ENCODE results near the gene ADPRHL1. TPM values are rescaled to one million over a fixed set of nuclear protein-coding genes. Genes with fewer than 3 reads are reported as not detected.

ADPRHL1 gene
- total and polyA plus RNA-seq, 12 donors = 163 to 939 (median 656) TPM

DNA sequence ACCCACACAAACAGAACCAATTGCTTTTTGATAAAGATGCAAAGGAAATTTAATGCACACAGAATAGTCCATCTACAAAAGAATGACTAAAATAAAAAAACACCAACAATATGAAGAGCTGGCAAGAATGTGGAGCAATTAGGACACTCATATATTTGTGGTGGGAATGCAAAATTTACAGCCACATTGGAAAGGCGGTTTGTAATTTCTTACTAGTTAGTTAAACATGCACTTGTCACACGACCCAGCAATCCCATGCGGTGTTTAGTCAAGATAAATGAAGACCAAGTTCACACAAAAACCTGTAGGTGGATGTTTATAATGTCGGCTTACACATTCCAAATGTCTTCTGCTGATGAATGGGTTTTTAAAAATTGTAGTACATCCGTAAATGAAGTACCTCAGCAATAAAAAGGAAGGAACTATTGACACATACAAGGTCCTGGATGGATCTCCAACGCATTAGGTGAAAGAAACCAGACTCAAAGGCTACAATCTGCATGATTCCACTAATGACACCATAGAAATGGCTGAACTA is 94.6 kb downstream of the ADPRHL1 start:
- H3K9me3 ChIP-seq = no peaks in the 10 kb centered on the region
- intact Hi-C loops (cut with DNase I) = no loop called here
- H3K4me1 ChIP-seq = peaks cover 0 to 9% (median 5%) of the 10 kb centered on the region in 9 donors
- WGBS, 2 donors = 74 to 84% methylated on average over 6 of the region's 6 CpGs
- peaks cover 0 to 46% (median 14%) of the 10 kb centered on the region in 7 donors for H3K27me3 ChIP-seq
- H3K4me3 ChIP-seq = no peak overlapping the region
- H3K36me3 ChIP-seq = no peaks in the 10 kb centered on the region
- no peak overlapping the region for H3K27ac ChIP-seq
- TF ChIP-seq, protein P1, sequence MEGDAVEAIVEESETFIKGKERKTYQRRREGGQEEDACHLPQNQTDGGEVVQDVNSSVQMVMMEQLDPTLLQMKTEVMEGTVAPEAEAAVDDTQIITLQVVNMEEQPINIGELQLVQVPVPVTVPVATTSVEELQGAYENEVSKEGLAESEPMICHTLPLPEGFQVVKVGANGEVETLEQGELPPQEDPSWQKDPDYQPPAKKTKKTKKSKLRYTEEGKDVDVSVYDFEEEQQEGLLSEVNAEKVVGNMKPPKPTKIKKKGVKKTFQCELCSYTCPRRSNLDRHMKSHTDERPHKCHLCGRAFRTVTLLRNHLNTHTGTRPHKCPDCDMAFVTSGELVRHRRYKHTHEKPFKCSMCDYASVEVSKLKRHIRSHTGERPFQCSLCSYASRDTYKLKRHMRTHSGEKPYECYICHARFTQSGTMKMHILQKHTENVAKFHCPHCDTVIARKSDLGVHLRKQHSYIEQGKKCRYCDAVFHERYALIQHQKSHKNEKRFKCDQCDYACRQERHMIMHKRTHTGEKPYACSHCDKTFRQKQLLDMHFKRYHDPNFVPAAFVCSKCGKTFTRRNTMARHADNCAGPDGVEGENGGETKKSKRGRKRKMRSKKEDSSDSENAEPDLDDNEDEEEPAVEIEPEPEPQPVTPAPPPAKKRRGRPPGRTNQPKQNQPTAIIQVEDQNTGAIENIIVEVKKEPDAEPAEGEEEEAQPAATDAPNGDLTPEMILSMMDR (IDR thresholded peaks at IDR 0.05) = no peak
- DNase-seq = no peak
- no peak for ATAC-seq

DNA sequence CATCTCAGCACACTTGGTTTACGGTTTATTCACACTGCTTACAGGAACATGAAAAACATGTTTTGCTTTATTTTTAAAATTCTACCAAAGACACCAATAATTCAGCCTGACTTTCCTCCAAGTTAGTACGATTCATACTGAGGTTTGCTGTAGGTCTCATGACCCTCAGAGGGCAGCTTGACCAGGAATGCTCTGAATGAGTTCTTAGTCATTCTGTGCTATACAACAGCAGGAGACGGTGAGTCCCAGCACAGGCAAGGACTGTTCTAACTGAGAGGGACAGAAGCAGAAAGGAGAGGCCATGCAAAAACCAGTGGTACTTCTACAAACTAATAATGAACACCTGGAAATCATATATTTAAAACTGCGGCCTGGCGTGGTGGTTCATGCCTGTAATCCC is 95.8 kb downstream of the ADPRHL1 start:
- no peaks in the 10 kb centered on the region for H3K36me3 ChIP-seq
- TF ChIP-seq, protein P1 (IDR thresholded peaks at IDR 0.05) = no peak
- 90 to 92% methylated on average over 5 of the region's 5 CpGs for WGBS, 2 donors
- intact Hi-C loops (cut with DNase I) = no loop called here
- H3K27ac ChIP-seq = no peak overlapping the region
- DNase-seq (no peak), ATAC-seq (no peak)
- H3K27me3 ChIP-seq = peaks cover 0 to 34% (median 3%) of the 10 kb centered on the region in 7 donors
- H3K9me3 ChIP-seq = no peaks in the 10 kb centered on the region
- H3K4me3 ChIP-seq = no peak overlapping the region
- H3K4me1 ChIP-seq = no peaks in the 10 kb centered on the region

DNA sequence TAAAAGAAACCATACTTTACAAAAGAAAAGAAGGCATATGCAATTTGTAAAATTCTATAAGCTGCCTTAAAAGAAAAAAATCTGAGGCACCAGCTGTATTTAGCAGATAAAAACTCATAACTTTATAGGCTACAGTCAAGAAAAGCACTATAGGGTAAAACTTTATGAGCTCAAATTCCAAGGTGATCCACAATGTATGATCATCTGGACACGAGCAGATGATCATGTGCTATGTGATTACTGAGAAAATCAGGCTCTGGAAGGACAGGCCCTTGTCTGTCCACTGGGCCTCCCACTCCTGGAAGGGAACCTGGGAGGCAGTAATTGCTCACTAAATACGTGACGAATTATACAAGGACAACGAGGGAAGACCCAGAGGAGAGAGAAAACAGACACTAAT is 96.7 kb downstream of the ADPRHL1 start:
- H3K4me3 ChIP-seq = no peak overlapping the region
- H3K36me3 ChIP-seq = no peaks in the 10 kb centered on the region
- DNase-seq (no peak), ATAC-seq (no peak)
- H3K4me1 ChIP-seq = no peaks in the 10 kb centered on the region
- no peak overlapping the region for H3K27ac ChIP-seq
- WGBS, 2 donors = 61 to 65% methylated on average over 4 of the region's 4 CpGs
- intact Hi-C loops (cut with DNase I) = no loop called here
- H3K27me3 ChIP-seq = peaks cover 0 to 25% (median 0%) of the 10 kb centered on the region in 7 donors
- TF ChIP-seq, protein P1 (IDR thresholded peaks at IDR 0.05) = no peak
- H3K9me3 ChIP-seq = no peaks in the 10 kb centered on the region

DNA sequence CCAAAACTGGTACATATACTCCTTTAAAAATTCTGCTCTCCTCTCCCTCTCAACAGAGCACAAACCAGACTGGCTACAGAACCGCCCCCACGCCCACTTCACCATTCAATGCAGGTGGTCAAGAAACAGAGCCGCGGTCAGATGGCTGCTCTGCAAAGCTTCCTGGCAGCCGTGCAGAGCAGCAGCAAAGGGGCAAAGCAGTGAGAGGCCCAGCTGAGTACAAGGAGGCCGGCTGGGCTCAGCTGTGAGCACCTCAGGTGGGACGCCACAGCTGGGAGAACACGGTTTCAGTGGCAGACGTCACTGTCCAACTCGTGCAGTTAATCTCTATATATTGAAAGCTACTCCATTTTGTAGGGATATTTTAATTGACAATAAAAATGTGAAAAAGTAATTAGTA is 97.7 kb downstream of the ADPRHL1 start:
- DNase-seq = no peak
- Histone ChIP-seq H3K9me3 (no peaks in the 10 kb centered on the region), H3K4me1 (no peaks in the 10 kb centered on the region), H3K27ac (no peak overlapping the region), H3K4me3 (no peak overlapping the region), H3K27me3 (peaks cover 0 to 17% (median 0%) of the 10 kb centered on the region in 7 donors), H3K36me3 (no peaks in the 10 kb centered on the region)
- ATAC-seq = no peak
- TF ChIP-seq, protein P1 (IDR thresholded peaks at IDR 0.05) = no peak
- intact Hi-C loops (cut with DNase I) = no loop called here
- WGBS, 2 donors = 83 to 86% methylated on average over 10 of the region's 10 CpGs
